Stomach (tissue), 9 donors: ENCODE data around the gene MSI2. TPM values are rescaled to one million over a fixed set of nuclear protein-coding genes. Genes with fewer than 3 reads are reported as not detected.

Experiments used
- DNase-seq, 2 donors: peaks; one replicate each; pipeline versions ENCODE4 v3.0.0 to v3.0.0-alpha.2; 2013 to 2019
- H3K27ac ChIP-seq, 5 donors: fragments of 200-600 bp in 4 of 5; sonication (generic) in 4 of 5; one replicate each; pipeline ENCODE4 v1.5.1; 2013 to 2019; ENCODE audit warnings: mild to moderate bottlenecking in 1 of 5, moderate library complexity in 1 of 5
- H3K27me3 ChIP-seq, 3 donors: fragments of 200-600 bp; sonication (generic); one replicate each; pipeline ENCODE4 v1.5.1; 2017 to 2019; ENCODE audit warnings: mixed run types in 1 of 3
- H3K36me3 ChIP-seq, 4 donors: fragments of 200-600 bp; sonication (generic); 1 replicate in 3 of 4; 2 replicates in 1 of 4; pipeline ENCODE4 v1.5.1; 2016 to 2019
- H3K4me1 ChIP-seq, 4 donors: fragments of 200-600 bp; sonication (generic); one replicate each; pipeline ENCODE4 v1.5.1; 2016 to 2019
- H3K4me3 ChIP-seq, 4 donors: fragments of 200-600 bp; sonication (generic) in 3 of 4; one replicate each; pipeline ENCODE4 v1.5.1; 2016 to 2019; ENCODE audit warnings: mild to moderate bottlenecking in 1 of 4
- H3K9me3 ChIP-seq, 4 donors: fragments of 200-600 bp; sonication (generic); one replicate each; pipeline ENCODE4 v1.5.1; 2016 to 2019
- EP300 ChIP-seq: sonication (generic); formaldehyde crosslinking; IDR thresholded peaks from one replicate; pipeline ENCODE4 v1.6.1; 2017; ENCODE audit warnings: antibody characterized with exemption
- POLR2A ChIP-seq, 4 donors: fragments of 450-650 bp; IDR thresholded peaks; one replicate each; pipeline ENCODE4 v1.6.1; 2016; ENCODE audit warnings: antibody characterized with exemption in 4 of 4, control low read depth in 2 of 4, mild to moderate bottlenecking in 1 of 4, moderate library complexity in 1 of 4
- POLR2AphosphoS5 ChIP-seq, 3 donors: sonication (generic); formaldehyde crosslinking; IDR thresholded peaks; one replicate each; pipeline ENCODE4 v1.6.1; 2016; ENCODE audit warnings: antibody characterized with exemption in 3 of 3
- WGBS, 5 donors: extraction: QIAGEN DNeasy Blood & Tissue Kit in 3 of 5; methylation state at CpG; one replicate each; pipeline versions ENCODE4 v1.1.5 to v1.1.7; 2013 to 2018; 5-methylcytosine and 5-hydroxymethylcytosine counted together
- intact Hi-C: fragments of 100-400 bp; cut with DNase I; formaldehyde crosslinking; loops from one replicate; pipeline ENCODE4 v1.15.1; 2023; ENCODE audit warnings: low total_unique reads
- polyA plus RNA-seq, 3 donors: library from polyadenylated mRNA; stranded (reverse); fragments of 200-250 nt; gene quantifications; one replicate each; pipeline ENCODE4 v1.2.3, GENCODE V29; 2013
- total RNA-seq, 5 donors: library from RNA; depleted of rRNA; stranded (reverse); fragments of >200 nt; gene quantifications; one replicate each; pipeline versions ENCODE4 v1.1.0 to v1.2.3, GENCODE V29; 2014 to 2016
- TF ChIP-seq, protein P1 (sequence below), 7 experiments: fragments of 450-650 bp in 4 of 7; fragments of 200-600 bp in 3 of 7; sonication (generic) in 3 of 7; IDR thresholded peaks; one replicate each; pipeline ENCODE4 v1.5.1; 2016 to 2019; ENCODE audit warnings: antibody characterized with exemption in 7 of 7, control low read depth in 2 of 7, mild to moderate bottlenecking in 1 of 7
- donor health status: healthy with polysubstance abuse.
- donor health status: Bipolar disorder and iron deficiency.
- donor health status: healthy.

Gene MSI2
- total and polyA plus RNA-seq, 8 donors: 8.3 to 72.4 (median 22.9) TPM

DNA sequence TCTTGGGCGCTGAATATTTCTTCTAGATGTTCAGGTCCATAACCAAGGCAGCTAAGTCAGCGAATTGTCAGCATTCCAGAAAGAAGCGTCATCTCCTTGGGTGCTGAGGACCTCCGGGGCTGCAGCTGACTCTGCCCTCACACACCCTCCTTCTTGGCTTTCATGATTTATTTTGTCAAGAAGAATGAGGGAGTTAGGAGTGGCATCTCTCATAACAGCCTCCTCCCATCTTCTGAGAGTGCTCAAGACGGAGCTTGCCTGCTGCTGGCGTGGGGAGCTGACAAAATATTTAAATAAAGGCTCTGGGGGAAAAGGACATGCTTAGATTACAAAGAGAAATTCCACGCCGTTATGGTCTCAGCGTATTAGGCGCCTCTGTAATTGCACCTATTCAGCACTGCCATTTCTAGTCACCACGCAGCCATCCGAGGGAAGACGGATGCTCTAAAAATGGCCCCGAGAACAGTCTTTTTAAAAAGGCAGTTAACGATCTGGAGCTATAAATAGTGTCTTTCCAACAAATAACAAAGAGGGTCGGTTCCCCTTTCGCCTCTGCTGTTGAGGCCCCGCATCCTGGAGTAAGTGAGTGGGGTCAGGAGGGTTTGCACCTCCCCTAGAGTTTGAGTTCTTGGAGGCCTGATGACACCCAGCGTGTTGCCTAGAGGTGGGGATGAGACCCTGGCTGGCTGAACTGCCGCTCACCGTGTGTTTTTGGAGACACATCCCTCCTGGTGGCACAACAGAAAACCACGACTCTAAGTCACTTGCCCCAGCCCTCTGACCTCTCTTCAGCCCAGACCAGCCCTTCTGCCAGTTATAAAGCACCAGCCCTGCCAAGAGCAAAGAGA, 301.7 kb downstream of the MSI2 start:
- Histone ChIP-seq H3K4me1 (peaks cover 3 to 19% (median 8%) of the 10 kb centered on the region in 4 donors), H3K4me3 (no peak overlapping the region), H3K36me3 (peaks cover 0 to 3% (median 0%) of the 10 kb centered on the region in 4 donors), H3K27ac (no peak overlapping the region), H3K9me3 (no peaks in the 10 kb centered on the region), H3K27me3 (no peaks in the 10 kb centered on the region)
- WGBS, 5 donors: 62 to 81% (median 66%) methylated on average over 19 to 22 of the region's 22 CpGs
- DNase-seq: peak in 1 of 2 donors; percentile 66
- TF ChIP-seq, protein P1, sequence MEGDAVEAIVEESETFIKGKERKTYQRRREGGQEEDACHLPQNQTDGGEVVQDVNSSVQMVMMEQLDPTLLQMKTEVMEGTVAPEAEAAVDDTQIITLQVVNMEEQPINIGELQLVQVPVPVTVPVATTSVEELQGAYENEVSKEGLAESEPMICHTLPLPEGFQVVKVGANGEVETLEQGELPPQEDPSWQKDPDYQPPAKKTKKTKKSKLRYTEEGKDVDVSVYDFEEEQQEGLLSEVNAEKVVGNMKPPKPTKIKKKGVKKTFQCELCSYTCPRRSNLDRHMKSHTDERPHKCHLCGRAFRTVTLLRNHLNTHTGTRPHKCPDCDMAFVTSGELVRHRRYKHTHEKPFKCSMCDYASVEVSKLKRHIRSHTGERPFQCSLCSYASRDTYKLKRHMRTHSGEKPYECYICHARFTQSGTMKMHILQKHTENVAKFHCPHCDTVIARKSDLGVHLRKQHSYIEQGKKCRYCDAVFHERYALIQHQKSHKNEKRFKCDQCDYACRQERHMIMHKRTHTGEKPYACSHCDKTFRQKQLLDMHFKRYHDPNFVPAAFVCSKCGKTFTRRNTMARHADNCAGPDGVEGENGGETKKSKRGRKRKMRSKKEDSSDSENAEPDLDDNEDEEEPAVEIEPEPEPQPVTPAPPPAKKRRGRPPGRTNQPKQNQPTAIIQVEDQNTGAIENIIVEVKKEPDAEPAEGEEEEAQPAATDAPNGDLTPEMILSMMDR (IDR thresholded peaks at IDR 0.05): no peak
- intact Hi-C loops: no loop called here

DNA sequence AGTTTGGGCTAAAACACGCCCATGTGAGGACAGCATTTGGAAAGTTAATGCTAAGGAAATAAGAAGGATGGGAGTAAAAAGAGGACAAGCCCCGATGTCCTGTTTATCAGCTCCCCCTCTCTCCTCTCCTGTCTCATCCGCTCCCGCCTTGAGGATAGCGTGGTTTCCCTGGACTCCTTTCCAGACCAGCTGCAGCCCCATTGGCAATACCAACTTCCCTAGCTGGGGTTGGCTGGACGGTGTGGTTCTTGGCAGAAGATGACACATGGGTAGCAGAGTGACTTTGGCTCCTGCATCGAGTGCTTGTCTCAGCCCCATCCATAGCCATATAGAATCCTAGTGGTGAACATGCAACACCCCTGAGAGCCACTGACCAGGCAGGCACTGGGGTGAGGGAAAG, 302.9 kb downstream of the MSI2 start:
- Histone ChIP-seq H3K27me3 (no peaks in the 10 kb centered on the region), H3K27ac (no peak overlapping the region), H3K36me3 (peaks cover 0 to 3% (median 0%) of the 10 kb centered on the region in 4 donors), H3K9me3 (no peaks in the 10 kb centered on the region), H3K4me3 (no peak overlapping the region), H3K4me1 (peaks cover 0 to 8% (median 4%) of the 10 kb centered on the region in 4 donors)
- DNase-seq: no peak
- intact Hi-C loops: no loop called here
- WGBS, 5 donors: 90 to 97% (median 95%) methylated on average over 7 of the region's 7 CpGs
- no peak for TF ChIP-seq POLR2A (IDR thresholded peaks at IDR 0.05)
- TF ChIP-seq EP300: no peak
- TF ChIP-seq POLR2AphosphoS5 (IDR thresholded peaks at IDR 0.05): no peak
- TF ChIP-seq, protein P1 (IDR thresholded peaks at IDR 0.05): no peak

GRCh38 chr17:57559634-57560318, 303.5 kb downstream of the MSI2 start:
- intact Hi-C loops: no loop called here
- peaks cover 0 to 7% (median 2%) of the 10 kb centered on the region in 4 donors for H3K4me1 ChIP-seq
- H3K9me3 ChIP-seq: no peaks in the 10 kb centered on the region
- no peak overlapping the region for H3K27ac ChIP-seq
- 88 to 93% (median 89%) methylated on average over 12 to 14 of the region's 14 CpGs for WGBS, 5 donors
- H3K27me3 ChIP-seq: no peaks in the 10 kb centered on the region
- no peak for DNase-seq
- no peak overlapping the region for H3K4me3 ChIP-seq
- TF ChIP-seq EP300 (no peak), POLR2A (IDR thresholded peaks at IDR 0.05) (no peak), POLR2AphosphoS5 (IDR thresholded peaks at IDR 0.05) (no peak)
- TF ChIP-seq, protein P1 (IDR thresholded peaks at IDR 0.05): no peak
- H3K36me3 ChIP-seq: peaks cover 0 to 3% (median 0%) of the 10 kb centered on the region in 4 donors

- intact Hi-C loops: no loop called here
- TF ChIP-seq, protein P1 (IDR thresholded peaks at IDR 0.05): no peak
- TF ChIP-seq EP300: no peak
- no peak for TF ChIP-seq POLR2A (IDR thresholded peaks at IDR 0.05)
- no peak for TF ChIP-seq POLR2AphosphoS5 (IDR thresholded peaks at IDR 0.05)
- Histone ChIP-seq H3K4me1 (peaks cover 0 to 7% (median 2%) of the 10 kb centered on the region in 4 donors), H3K36me3 (peaks cover 0 to 3% (median 0%) of the 10 kb centered on the region in 4 donors), H3K9me3 (no peaks in the 10 kb centered on the region), H3K4me3 (no peak overlapping the region), H3K27ac (no peak overlapping the region), H3K27me3 (no peaks in the 10 kb centered on the region)
- DNase-seq: no peak
- 77 to 83% (median 81%) methylated on average over 4 of the region's 4 CpGs for WGBS, 5 donors
Observed at GRCh38 chr17:57560319-57560705, 304.0 kb downstream of the MSI2 start.
